Measurements from ENCODE around the gene MYO10. TPM values are rescaled to one million over a fixed set of nuclear protein-coding genes. Genes with fewer than 3 reads are reported as not detected.

The MYO10 gene
- total RNA-seq, 4 donors from 2014 or later: 21.0 to 29.8 (median 27.3) TPM

GRCh38 chr5:16935231-16936149 is 598 bp downstream of the MYO10 start:
- DNase-seq: peak; percentile 4
- intact Hi-C loops (cut with DNase I): loop anchor here (10.0 kb wide), 2 partner anchors 151 to 199 kb away; no protein-coding TSS in a partner anchor
- WGBS, 2 donors: 0 to 2% methylated on average over 15 to 74 of the region's 85 CpGs
- TF ChIP-seq CTCF (IDR thresholded peaks at IDR 0.05): no peak
- TF ChIP-seq POLR2A (IDR thresholded peaks at IDR 0.05): no peak
- peak overlapping the region; percentile 89 to 97 (median 94) for H3K27ac ChIP-seq
- H3K9me3 ChIP-seq: no peaks in the 10 kb centered on the region
- peak overlapping the region; percentile 82 to 83 (median 83) for H3K4me3 ChIP-seq
- H3K36me3 ChIP-seq: no peaks in the 10 kb centered on the region
- H3K4me1 ChIP-seq: peaks cover 0 to 67% (median 17%) of the 10 kb centered on the region in 3 donors
- H3K27me3 ChIP-seq: peaks cover 0 to 38% (median 0%) of the 10 kb centered on the region in 4 donors

- TF ChIP-seq POLR2A (IDR thresholded peaks at IDR 0.05): no peak
- TF ChIP-seq CTCF (IDR thresholded peaks at IDR 0.05): no peak
- Histone ChIP-seq H3K4me3 (peak overlapping the region; percentile 82 to 83 (median 83)), H3K27me3 (peaks cover 0 to 33% (median 0%) of the 10 kb centered on the region in 4 donors), H3K9me3 (no peaks in the 10 kb centered on the region), H3K27ac (peak overlapping the region; percentile 89 to 97 (median 94)), H3K4me1 (peaks cover 0 to 67% (median 17%) of the 10 kb centered on the region in 3 donors), H3K36me3 (no peaks in the 10 kb centered on the region)
- 1 to 5% methylated on average over 6 of the region's 6 CpGs for WGBS, 2 donors
- intact Hi-C loops (cut with DNase I): loop anchor here (10.0 kb wide), 2 partner anchors 150 to 200 kb away; no protein-coding TSS in a partner anchor
- DNase-seq: no peak
These were observed 1.4 kb downstream of the MYO10 start for GRCh38 chr5:16934677-16935153.

- H3K27me3 ChIP-seq: peaks cover 0 to 30% (median 0%) of the 10 kb centered on the region in 4 donors
- intact Hi-C loops (cut with DNase I): loop anchor here (10.0 kb wide), 2 partner anchors 149 to 201 kb away; no protein-coding TSS in a partner anchor
- no peak overlapping the region for H3K27ac ChIP-seq
- peak overlapping the region; percentile 82 to 83 (median 83) for H3K4me3 ChIP-seq
- no peaks in the 10 kb centered on the region for H3K36me3 ChIP-seq
- TF ChIP-seq POLR2A (IDR thresholded peaks at IDR 0.05): no peak
- peak in 5 of 6 experiments; percentile 69 to 83 (median 74) for TF ChIP-seq CTCF (IDR thresholded peaks at IDR 0.05)
- H3K4me1 ChIP-seq: peaks cover 0 to 67% (median 17%) of the 10 kb centered on the region in 3 donors
- no peak for DNase-seq
- no peaks in the 10 kb centered on the region for H3K9me3 ChIP-seq
- WGBS, 2 donors: 5 to 9% methylated on average over 11 of the region's 11 CpGs
These were observed 2.0 kb downstream of the MYO10 start for GRCh38 chr5:16934123-16934522.

- Histone ChIP-seq H3K9me3 (no peaks in the 10 kb centered on the region), H3K27me3 (peaks cover 0 to 25% (median 0%) of the 10 kb centered on the region in 4 donors), H3K36me3 (no peaks in the 10 kb centered on the region), H3K4me1 (peaks cover 0 to 67% (median 17%) of the 10 kb centered on the region in 3 donors), H3K4me3 (peak overlapping the region in 2 of 4 donors; percentile 82 to 83), H3K27ac (no peak overlapping the region)
- no peak for DNase-seq
- WGBS, 2 donors: 60 to 72% methylated on average over 2 of the region's 2 CpGs
- intact Hi-C loops (cut with DNase I): loop anchor here (10.0 kb wide), 2 partner anchors 149 to 201 kb away; no protein-coding TSS in a partner anchor
- TF ChIP-seq POLR2A (IDR thresholded peaks at IDR 0.05) (no peak), CTCF (IDR thresholded peaks at IDR 0.05) (no peak)
These were observed 2.8 kb downstream of the MYO10 start for GRCh38 chr5:16933337-16933736.
